ENCODE results near the gene PYHIN1.

PYHIN1 gene

DNA sequence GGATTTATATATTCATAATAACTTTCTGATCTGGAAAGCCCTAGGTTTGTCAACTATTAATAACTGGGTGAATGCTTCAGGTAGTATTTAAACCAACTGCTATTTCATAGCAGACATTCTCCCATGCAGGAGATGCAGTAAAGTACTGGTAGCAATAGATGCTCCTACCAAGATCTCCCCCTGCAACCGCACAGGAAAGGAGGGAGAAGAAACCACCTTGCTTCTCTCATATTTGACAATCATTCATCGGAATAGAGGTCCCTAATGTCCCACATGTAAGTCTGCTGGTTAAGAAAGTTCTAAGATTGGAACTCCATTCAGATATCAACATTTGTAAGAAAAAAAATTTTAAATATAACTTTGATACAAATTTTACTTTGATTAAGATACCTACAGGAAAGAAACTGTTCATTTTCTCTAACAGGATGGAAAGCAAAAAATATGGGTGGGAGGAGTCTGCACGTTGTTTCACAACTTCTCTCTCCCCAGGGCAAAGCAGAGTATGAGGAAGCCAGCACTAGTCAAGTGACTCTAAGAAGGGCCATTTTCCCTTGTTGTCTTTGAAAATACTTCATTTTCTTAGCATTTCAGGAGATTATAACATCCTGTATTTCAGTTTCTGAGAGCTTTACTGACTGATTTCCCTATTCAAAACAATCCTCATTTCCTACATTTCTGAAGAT is at the start of gene PYHIN1:
TSS of gene PYHIN1 (plus strand) at position 498 of the 683 bp plus-strand sequence. CDS start 5,359 bp downstream, outside the sequence.
- DNase-seq (ENCODE audit: low spot score) = no peak

DNA sequence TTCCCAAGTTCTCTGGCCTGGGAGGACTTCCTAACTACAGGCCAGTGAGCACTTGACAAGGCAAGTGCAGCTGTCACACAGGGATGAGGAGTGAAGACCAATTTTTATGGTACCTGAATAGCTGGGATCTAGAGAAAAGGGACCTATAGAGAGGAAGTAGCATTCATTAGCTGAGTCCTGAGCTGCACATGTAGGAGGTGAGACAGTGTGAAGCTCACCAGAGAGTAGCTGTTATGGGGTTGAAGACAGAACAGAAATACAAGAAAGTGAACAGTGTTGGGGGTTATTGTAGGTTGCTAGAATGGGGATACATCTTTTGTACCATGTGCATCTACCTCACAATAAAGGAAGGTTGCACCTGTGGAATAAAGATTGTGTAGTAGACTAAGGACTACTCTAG is 37.7 kb upstream of the PYHIN1 start:
- no peak for DNase-seq (ENCODE audit: low spot score)

DNA sequence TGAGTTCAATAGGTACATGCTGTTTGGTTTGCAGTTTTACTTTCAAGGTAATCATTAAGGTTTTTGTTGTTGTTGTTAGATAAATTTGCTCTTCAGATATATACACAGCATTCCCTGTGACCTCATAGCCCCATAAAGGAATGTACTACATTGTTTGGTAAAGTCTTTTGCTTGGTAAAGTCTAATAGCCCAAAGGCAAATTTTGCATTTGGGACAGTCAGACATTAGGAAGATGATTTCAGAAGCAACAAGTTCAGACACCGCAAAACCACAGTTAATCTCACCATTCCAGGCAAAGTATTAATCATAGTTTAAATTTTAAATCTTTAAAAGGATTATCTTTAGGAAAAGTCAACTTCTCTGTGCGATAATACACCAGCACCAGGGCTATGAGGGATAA is 32.6 kb upstream of the PYHIN1 start:
- DNase-seq (ENCODE audit: low spot score) = no peak

DNA sequence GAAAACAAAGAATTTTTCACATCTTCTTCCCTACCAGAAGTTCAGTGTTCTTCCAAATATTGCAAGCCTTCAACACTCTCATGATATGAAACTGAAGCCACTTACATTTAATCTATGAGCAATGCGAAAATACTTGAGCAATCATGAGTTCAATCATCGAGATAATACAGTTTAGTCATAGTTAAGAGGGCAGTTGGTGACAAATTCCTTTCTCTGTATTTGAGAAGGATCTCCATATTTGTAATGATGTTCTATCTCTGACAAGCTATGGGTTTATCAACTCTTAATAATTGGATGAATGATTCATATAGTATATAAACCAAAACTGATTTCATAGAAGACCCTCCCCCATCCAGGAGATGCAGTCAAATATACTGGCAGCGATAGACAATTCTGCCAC is 29.7 kb upstream of the PYHIN1 start:
- no peak for DNase-seq (ENCODE audit: low spot score)

DNA sequence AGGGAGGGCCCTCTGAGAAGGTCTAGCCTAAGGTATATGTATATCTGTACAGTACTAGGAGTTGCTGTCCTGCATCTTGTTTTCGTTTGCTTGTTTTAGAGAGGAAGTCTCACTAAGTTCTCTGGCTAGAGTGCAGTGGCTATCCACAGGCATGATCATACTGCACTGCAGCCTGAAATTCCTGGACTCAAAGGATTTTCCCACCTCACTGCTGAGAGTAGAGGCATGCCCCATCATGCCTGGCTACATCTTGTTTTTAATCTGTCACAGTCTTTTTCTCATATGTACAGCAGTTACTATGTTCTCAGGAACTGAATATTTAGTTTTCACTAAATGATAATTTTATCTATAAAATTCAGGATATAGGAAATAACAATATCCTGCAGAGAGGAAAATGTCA is 15.3 kb upstream of the PYHIN1 start:
- no peak for DNase-seq (ENCODE audit: low spot score)

DNA sequence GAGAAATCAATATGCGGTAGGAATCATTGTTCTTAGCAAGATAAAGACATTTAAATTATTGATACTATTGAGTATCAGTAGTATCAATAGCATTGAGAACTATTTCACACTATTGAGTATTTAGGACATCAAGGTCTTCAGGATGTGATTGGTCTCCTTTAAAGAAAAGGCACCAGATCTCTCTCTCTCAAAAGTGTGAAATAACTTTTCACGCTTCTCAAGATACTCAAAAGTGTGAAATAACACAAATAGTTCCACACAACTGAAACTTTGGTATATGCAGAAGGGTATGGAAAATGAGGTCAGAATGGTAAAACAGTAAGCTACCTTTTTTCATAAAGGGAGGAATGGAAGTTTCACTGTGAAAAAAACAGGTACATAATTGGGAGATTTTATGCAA is 6.7 kb upstream of the PYHIN1 start:
- no peak for DNase-seq (ENCODE audit: low spot score)

DNA sequence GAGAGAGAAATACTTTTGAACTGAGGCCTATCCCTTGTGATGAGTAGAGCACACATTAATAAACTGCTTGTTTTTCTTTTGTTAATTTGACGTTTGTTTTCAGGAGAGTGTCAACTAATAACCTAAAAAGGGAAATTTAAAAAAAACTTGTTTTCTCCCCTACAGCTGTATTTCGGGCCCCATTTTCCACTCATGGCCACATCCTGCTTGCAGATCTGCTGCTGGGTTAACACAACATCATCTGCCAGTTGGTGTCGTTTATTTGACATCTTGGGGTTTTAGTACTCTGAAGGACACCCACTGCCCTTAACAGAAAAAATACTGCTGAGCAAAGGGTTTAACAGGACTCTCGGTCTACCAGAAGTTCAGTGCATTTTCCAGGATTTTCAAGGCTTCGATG is 848 bp upstream of the PYHIN1 start:
- DNase-seq (ENCODE audit: low spot score) = no peak

DNA sequence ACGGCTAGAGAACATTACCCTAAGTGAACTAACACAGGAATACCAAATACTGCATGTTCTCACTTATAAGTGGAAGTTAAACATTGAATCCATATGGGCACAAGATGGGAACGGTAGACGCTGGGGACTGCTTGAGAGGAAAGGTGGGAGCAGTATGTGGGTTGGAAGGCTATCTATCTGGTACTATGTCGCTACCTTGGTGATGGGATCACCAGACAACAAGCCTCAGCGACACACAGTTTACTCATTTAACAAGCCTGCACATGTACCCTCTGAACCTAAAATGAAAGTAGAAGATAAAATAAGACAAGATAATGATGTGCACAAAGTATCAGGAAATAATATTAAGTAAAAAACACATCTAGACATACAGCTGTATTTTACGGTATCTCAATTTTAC is 819 bp downstream of the PYHIN1 start:
- no peak for DNase-seq (ENCODE audit: low spot score)

DNA sequence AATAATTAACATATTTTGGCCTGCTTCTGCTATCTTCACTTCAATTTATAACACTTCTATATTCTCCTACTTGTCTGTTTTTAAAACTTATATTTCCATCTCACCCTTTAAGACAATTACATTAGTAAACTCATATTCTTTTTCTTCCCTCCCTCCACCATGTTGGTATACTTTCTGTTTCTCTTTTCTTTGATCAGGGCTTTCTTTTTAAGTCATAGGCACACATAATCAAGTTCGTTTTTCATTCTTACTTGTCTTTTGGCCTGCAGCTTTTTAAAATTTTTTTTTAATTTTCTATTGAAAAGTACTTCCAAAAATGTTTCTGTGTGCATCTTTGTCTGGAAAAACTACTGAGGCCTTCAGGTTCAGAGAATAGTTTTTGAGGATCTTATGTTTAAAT is 2.3 kb downstream of the PYHIN1 start:
- no peak for DNase-seq (ENCODE audit: low spot score)

DNA sequence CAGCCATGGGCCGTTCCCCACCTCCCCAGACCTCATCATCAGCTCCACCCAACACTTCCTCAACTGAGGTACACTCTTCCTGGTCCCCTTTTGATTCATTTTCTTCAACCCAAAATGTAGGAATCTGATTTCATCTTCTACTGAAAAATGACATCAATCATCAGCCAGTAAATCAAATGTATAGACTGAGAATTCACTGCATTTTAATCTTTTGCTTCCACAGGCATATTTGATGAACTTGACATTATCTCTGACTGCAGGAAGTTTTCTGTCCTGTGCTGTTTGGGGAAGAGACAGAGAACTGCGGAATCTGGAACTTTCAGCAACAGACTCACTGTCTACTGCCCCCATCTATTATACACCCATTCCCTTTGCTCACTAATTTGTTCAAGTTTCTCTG is 7.8 kb downstream of the PYHIN1 start:
- no peak for DNase-seq (ENCODE audit: low spot score)

DNA sequence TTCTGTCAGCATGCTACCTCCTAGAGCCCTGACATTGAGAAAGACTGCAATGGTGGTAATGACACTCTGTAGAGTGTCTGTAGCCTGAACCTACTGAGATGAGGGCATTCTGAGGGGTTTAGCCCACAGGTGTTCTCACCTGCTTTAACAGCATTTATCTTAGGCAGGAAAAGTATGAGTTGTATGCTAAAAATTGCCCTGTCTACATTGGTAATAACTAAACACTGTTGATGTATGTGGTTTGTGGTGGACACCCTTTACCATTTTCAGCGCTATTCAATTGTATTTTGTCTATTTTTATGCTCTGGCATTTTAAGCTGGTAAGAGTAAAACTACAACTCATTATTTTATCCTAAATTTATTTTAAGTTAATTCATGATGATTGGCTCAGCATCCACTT is 10.0 kb downstream of the PYHIN1 start:
- DNase-seq (ENCODE audit: low spot score) = no peak

DNA sequence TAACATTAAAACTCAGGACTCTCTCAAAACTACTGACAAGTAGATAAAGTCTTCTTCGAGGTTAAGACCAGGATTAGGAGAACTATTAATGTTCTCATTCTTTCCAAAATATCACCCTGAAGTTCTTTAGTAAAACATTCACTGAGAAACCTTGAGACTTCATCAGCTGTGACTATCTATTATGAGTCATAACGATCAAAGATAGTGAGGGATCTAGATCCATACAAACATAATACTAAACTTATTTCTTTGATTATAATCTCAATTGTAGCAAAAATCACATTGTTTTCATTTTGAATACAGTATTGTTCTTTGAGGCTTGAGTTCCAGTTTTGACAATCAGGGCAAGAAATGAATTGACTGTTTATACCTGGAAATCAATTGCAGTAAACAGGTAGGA is 11.1 kb downstream of the PYHIN1 start:
- no peak for DNase-seq (ENCODE audit: low spot score)

DNA sequence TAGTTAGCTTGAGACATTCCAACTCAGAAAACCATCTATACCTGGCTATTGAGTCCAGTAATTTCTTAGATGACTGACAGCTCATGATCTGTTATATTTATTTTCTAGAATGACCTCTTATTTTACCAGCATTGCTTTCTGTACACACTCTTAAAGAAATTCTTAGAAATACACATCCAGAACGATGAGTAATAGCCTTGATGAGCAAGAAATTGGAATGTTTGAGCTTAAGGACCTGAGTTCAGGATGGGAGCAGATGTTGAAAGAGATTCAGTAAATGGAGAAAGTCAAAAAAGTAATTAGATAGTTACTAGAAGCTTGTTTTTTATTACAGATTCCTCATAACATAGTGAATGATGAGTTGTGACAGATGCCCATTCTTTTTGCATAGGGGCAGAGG is 11.7 kb downstream of the PYHIN1 start:
- DNase-seq (ENCODE audit: low spot score) = no peak

DNA sequence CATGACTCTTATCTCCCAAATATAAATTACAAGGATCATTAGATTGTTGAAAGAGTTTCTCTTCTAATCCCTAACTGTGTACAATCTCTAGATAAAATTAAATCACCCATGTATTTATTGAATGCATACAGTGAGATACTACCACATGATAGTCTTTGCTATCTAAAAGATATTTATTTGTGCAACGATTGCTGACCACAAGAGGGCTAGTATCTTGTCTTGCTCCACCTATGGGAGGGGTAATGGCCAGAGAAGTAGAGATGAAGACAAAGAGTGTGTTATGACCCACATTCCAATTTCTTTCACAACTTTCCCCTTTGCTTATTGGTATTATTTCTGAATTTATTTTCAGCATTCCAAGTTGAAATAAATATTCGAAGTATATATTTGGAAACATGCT is 13.7 kb downstream of the PYHIN1 start:
- no peak for DNase-seq (ENCODE audit: low spot score)

DNA sequence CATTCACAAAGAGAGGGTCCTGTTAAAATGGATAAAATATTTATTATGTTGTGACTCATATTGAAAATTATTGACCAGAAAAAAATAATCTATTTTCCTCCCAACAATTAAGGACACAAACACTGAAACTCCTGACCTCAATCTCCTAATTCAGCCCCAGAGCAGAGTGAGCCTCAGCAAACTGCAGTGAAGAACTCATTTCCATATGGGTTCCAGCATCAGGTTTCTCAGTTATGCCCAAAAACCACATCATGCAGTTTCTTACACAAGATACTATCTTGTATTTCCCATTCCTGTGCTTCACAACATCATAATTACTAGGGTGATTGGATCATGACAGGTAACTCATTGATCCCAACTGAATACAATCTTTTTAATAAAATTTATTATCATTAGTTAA is 15.4 kb downstream of the PYHIN1 start:
- no peak for DNase-seq (ENCODE audit: low spot score)

DNA sequence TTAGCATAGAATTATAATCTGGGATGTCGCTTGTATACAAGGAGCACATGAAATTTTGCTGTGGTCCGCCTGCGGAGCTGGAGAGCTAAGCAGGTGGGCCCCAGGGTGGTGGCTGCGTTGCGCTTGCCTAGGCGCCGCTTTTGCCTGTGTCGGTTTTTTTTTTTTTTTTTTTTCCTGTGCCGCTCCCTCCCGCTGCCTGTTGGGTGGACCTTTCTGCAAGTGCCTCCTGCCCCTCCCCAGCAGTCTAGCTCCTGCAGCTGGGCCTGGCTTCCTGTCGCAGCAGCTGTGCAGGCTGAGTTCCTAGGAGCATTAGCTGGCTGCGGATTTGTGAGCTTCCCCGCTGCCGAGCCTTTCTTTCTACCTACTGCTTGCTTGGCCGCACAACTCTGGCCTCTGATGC is 20.6 kb downstream of the PYHIN1 start:
- no peak for DNase-seq (ENCODE audit: low spot score)

DNA sequence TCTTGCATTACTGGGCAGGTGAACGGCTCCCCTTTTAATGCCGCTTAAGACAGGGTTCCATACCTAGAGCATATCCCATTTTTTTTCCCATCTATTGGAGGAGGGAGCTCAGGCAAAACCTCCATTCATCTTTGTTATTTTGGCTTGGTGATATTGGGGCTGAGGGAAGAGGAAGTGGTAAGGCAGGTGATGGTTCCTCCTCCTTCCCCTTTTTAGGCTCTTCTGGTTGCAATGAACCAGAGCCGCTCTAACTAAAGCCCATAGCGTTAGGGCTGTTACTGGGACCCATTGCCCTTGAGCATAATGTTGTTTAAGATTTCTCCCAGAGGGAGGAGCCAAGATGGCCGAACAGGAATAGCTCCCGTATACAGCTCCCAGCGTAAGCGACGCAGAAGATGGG is 21.1 kb downstream of the PYHIN1 start:
- no peak for DNase-seq (ENCODE audit: low spot score)

DNA sequence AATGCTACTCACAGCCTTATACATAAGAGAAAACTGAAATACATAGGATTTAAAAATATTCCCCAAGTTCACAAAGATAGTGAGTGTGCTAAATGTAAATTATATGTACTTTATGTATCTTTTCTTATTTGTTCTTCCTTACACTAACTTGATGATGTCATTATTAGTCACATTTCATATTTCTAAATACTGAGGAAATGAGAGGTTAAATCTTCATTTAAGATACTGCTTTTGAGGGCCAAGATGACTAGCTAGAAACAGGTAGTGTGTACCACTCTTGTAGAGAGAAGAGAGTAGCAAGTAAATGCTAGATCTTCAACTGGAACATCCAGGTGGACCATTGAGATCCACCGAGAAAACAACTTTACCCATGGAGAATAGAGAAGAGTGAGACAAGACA is 29.8 kb downstream of the PYHIN1 start:
- DNase-seq (ENCODE audit: low spot score) = no peak

DNA sequence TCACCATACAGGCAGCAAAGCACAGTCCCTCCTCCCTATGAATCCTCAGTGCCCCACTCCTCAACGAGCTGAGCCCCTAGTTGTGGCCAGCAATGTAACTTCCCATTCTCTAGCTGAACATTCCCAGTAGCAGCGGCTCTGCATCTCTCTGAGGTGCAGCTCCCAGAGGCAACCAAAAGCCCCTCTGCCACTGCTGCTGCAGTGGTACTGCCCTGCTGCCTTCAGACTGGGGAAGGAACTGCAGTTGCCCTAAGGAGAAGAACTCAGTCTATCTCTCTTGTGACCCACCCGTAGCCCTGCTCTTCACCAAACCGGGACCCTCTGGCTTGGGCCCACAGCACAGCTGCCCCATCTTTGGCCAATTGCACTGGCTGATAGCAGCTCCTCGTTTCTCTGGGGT is 31.6 kb downstream of the PYHIN1 start:
- no peak for DNase-seq (ENCODE audit: low spot score)

DNA sequence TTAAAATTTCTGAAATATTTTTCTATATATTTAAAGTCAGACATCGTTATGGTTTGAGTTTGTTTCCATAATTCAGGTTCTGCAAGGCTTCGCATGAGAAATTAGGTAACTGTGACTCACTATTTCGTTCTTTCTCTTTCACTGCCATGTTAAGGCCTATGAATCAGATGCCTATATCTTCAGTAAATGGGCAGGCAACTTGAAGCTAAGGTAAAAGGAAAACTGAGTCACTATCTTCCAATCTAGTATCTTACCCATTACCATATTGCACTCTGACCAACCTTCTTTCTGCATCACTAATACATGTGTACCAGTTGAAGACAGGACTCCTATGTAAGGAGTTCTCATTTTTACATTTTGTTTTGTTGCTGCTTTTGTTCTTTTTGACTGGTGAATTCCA is 37.8 kb downstream of the PYHIN1 start:
- DNase-seq (ENCODE audit: low spot score) = no peak

DNA sequence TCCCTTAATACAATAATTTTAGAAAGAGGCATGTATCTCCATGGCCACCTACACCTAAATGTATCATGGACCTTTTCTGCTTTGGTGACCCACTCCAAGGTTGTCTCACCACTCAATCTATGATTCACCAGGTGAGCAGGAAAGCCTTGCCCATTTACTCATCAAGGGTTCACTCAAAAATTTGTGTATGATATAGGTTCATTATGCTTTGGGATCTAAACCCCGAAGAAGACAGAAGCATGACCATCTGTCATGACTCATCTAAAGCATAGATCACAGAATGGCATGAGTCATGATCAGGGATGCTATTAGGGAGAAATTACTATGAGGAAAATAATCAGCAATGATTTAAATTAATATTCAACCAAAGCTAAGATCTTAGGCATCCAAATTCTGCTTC is 38.5 kb downstream of the PYHIN1 start:
- no peak for DNase-seq (ENCODE audit: low spot score)

DNA sequence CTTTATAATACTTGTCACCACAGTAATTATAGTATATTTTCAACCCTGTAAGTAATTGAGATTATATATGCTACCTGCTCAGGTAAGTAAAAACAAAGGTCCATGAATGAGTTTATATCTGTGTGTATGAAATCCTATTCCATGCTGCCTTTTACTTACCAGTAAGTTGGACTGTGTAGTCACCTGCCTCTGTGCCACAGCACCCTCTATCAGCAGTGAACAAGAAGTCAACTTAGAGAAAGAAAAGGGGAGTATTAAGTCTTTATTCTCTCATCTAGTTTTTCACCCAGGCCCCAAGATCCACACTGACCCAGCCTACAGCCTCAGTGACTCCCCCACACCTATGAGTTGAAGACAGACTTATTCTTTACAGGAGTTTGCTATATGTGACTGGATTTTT is 41.5 kb downstream of the PYHIN1 start:
- no peak for DNase-seq (ENCODE audit: low spot score)

DNA sequence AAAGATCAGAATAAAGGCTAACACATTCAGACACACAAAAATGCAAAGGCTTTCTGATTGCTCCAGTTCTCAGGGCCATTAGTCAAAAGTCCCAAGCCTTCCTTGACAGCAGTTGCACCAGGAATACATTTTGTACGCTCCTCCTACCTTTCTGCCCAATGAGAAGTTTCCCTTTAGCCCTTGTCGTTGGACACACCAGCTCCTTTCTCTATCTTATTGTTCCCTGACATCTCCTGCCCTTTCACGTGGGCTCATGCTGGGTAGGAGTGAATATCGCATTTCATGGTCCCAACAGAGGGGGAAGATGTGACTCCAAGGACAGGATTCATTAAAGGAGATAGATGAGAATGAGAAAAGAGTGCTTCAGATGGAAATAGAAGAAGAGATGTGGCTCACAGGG is 44.9 kb downstream of the PYHIN1 start:
- DNase-seq (ENCODE audit: low spot score) = no peak

DNA sequence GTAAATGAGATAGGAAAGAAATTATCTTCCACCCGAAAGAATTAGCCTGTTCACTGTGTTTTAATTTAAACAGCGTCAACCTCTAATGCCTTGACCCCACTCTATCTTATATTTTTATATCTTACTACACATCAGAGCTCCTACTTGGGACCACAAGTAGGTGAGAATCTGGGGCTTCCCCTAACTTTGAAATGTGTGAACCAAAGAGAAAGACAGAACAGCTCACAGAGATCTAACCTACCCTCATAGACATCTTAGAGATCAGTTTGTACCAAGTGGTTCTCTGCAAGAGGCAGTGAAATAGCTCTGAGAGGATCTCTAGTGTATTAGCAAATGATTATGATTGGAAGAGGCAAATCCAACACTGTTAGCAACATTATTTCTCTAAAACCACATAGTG is 47.4 kb downstream of the PYHIN1 start:
- no peak for DNase-seq (ENCODE audit: low spot score)

DNA sequence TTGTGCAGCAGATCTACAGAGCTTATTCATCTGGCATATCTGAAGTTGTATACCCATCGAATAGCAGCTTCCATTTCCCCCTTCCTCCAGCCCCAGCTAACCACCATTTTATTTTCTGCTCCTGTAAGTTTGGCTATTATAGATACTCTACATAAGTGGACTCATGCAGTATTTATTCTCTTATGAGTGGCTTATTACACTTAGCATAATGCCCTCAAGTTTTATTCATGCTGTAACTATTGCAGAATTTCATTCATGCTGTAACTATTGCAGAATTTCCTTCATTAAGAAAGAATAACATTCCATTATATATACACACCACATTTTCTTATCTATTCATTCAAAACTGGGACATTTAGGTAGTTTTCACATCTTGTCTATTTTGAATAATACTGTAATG is 47.9 kb downstream of the PYHIN1 start:
- no peak for DNase-seq (ENCODE audit: low spot score)

All from left forelimb (tissue), 1 donor.